Caco-2 (cell line): ENCODE results near the gene APOL1. TPM values are rescaled to one million over a fixed set of nuclear protein-coding genes. Genes with fewer than 3 reads are reported as not detected.

Source experiments
- BruUV-seq: library from RNA; stranded (reverse); fragments of 400-500 nt; replicated peaks from 2 replicates; lab custom pipeline; 2021; lab: Mats Ljungman, UMichigan
- CTCF ChIA-PET: fragments of 300-600 bp; sonication (Branson Sonifier 250); formaldehyde crosslinking; loops from one replicate; lab custom pipeline; 2022; ENCODE audit warnings: antibody characterized with exemption; lab: Charles Lee
- POLR2A ChIA-PET: fragments of 300-600 bp; sonication (Branson Sonifier 250); formaldehyde crosslinking; loops from one replicate; lab custom pipeline; 2022; ENCODE audit warnings: antibody characterized with exemption; lab: Charles Lee
- DNase-seq, 2 experiments: peaks; one replicate each; pipeline versions ENCODE4 v3.0.0 to v3.0.0-alpha.2; 2020 to 2022
- H3K27me3 ChIP-seq: replicated peaks from 2 replicates; pipeline ENCODE4 v1.6.0; 2011; ENCODE audit warnings: low read length; ENCODE audit not compliant: control insufficient read depth, insufficient read depth
- H3K36me3 ChIP-seq: 2 replicates; pipeline ENCODE4 v1.5.1; 2011; ENCODE audit warnings: low read length; ENCODE audit not compliant: control insufficient read depth, insufficient read depth
- H3K4me1 ChIP-seq: fragments of 250-450 bp; sonication (Bioruptor Pico); 2 replicates; pipeline ENCODE4 v1.5.1; 2020; ENCODE audit warnings: mild to moderate bottlenecking
- H3K4me3 ChIP-seq: 2 replicates; pipeline ENCODE4 v1.5.1; 2011; ENCODE audit warnings: low read depth, mild to moderate bottlenecking, control low read depth, low read length
- H3K9me3 ChIP-seq: fragments of 250-450 bp; sonication (Bioruptor Pico); 2 replicates; pipeline ENCODE4 v1.5.1; 2020; ENCODE audit warnings: mild to moderate bottlenecking, moderate library complexity
- H3K27ac Mint-ChIP-seq: one replicate; pipeline ENCODE4 v1.8.0; 2022; ENCODE audit warnings: mixed read lengths; ENCODE audit not compliant: unreplicated experiment
- H3K27me3 Mint-ChIP-seq: one replicate; pipeline ENCODE4 v1.8.0; 2022; ENCODE audit warnings: mixed read lengths; ENCODE audit not compliant: insufficient read depth, unreplicated experiment
- H3K36me3 Mint-ChIP-seq: one replicate; pipeline ENCODE4 v1.8.0; 2022; ENCODE audit warnings: mild to moderate bottlenecking, mixed read lengths; ENCODE audit not compliant: insufficient read depth, unreplicated experiment
- H3K4me1 Mint-ChIP-seq: one replicate; pipeline ENCODE4 v1.8.0; 2022; ENCODE audit warnings: low read depth, mixed read lengths; ENCODE audit not compliant: unreplicated experiment
- H3K4me3 Mint-ChIP-seq: one replicate; pipeline ENCODE4 v1.8.0; 2022; ENCODE audit warnings: mild to moderate bottlenecking, moderate library complexity, mixed read lengths; ENCODE audit not compliant: unreplicated experiment
- H3K9me3 Mint-ChIP-seq: one replicate; pipeline ENCODE4 v1.8.0; 2022; ENCODE audit warnings: mixed read lengths; ENCODE audit not compliant: unreplicated experiment
- intact Hi-C: fragments of 100-400 bp; cut with micrococcal nuclease; formaldehyde crosslinking; loops from one replicate; pipeline ENCODE4 v1.10.0; 2022; ENCODE audit not compliant: unreplicated experiment
- total RNA-seq: library from RNA; stranded (reverse); gene quantifications from 2 replicates; pipeline ENCODE4 v1.2.3, GENCODE V29; 2022
- TF ChIP-seq, protein P1 (sequence below), 2 experiments: fragments of 200-600 bp in 1 of 2; IDR thresholded peaks; 1 replicate in 1 of 2; 2 replicates in 1 of 2; pipeline versions ENCODE4 v1.5.1 to v1.8.0; 2011 to 2022; ENCODE audit warnings: antibody characterized with exemption in 1 of 2, control low read depth in 1 of 2, inconsistent platforms in 1 of 2, low read depth in 1 of 2, low read length in 1 of 2, mild to moderate bottlenecking in 1 of 2, moderate library complexity in 1 of 2; ENCODE audit not compliant: insufficient read depth in 1 of 2, severe bottlenecking in 1 of 2, unreplicated experiment in 1 of 2

The APOL1 gene
- total RNA-seq, 1 experiment from 2014 or later = 0.39 TPM

DNA sequence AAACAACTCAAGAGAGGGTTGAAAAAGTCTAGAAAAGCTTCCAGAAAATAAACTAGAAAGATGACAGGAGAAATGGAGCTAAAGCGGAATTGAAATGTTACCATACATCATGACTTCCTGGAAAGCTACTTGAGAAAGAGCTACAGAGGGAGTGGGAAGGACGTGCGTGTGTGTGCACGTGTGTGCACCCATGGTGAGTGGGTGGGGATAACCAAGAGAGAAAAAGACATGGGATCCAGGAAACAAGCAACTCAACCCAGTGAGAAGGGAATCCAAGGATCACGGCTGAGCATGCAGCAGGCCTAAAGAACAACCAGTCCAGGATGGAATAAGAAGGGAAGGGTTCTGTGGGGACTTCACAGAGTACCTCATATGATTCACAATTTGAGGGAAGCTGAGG, 21.6 kb downstream of the APOL1 start:
- Histone ChIP-seq H3K9me3 (no peaks in the 10 kb centered on the region), H3K36me3 (no peaks in the 10 kb centered on the region), H3K4me3 (no peak overlapping the region), H3K27me3 (no peaks in the 10 kb centered on the region), H3K4me1 (peaks cover 7% of the 10 kb centered on the region)
- no TSS peak for BruUV-seq
- no peak overlapping the region for H3K4me3 Mint-ChIP-seq
- H3K36me3 Mint-ChIP-seq = peaks cover 55% of the 10 kb centered on the region
- CTCF ChIA-PET = no interaction called here
- H3K27ac Mint-ChIP-seq = no peak overlapping the region
- H3K27me3 Mint-ChIP-seq = no peaks in the 10 kb centered on the region
- peaks cover 1% of the 10 kb centered on the region for H3K9me3 Mint-ChIP-seq
- POLR2A ChIA-PET = no interaction called here
- DNase-seq = no peak
- peaks cover 16% of the 10 kb centered on the region for H3K4me1 Mint-ChIP-seq
- TF ChIP-seq, protein P1, sequence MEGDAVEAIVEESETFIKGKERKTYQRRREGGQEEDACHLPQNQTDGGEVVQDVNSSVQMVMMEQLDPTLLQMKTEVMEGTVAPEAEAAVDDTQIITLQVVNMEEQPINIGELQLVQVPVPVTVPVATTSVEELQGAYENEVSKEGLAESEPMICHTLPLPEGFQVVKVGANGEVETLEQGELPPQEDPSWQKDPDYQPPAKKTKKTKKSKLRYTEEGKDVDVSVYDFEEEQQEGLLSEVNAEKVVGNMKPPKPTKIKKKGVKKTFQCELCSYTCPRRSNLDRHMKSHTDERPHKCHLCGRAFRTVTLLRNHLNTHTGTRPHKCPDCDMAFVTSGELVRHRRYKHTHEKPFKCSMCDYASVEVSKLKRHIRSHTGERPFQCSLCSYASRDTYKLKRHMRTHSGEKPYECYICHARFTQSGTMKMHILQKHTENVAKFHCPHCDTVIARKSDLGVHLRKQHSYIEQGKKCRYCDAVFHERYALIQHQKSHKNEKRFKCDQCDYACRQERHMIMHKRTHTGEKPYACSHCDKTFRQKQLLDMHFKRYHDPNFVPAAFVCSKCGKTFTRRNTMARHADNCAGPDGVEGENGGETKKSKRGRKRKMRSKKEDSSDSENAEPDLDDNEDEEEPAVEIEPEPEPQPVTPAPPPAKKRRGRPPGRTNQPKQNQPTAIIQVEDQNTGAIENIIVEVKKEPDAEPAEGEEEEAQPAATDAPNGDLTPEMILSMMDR (IDR thresholded peaks at IDR 0.05; ENCODE audit: insufficient read depth in 1 of 2, low read depth in 1 of 2, low read length in 1 of 2, severe bottlenecking in 1 of 2, unreplicated experiment in 1 of 2) = no peak
- intact Hi-C loops = loop anchor here (10.0 kb wide), 1 partner anchor 50 kb away; no protein-coding TSS in a partner anchor

DNA sequence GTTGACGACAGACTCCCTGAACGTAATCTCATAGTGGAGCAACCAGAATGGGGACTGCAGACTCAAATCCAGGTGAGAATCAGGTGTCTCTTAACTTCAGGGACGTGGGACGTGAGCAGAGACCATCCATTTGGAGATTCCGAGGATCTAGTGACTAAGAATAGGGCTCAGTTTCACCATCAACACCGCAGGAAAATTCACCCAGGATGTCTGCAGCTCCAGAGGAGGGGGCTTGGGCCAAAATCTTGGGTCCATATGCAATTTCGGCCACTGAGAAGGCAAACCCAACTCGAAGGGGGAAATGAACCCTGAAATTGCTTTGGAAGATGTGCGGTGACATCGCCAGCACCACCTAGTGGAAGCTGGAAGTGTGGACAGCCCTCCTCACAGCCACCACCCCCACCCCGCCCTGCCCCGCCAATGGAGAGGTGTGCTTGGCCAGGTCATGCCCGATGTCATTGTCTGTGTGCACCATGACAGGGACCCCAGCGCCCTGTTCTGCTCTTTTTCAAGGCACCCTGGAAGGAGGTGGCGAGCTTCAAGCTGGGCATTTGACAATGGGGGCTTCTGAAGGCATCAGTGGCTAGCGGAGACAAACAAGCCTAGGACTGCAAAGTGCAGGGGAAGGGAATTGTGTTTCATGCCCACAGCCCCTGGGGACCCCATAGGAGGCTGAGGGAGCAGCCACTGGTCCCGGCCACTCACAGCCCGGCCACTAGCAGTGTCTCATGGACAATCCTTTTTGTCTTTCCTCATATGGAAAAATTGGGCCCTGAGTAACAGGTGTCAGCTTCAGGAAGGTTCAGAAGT, 24.8 kb downstream of the APOL1 start:
- Mint-ChIP-seq H3K9me3 (no peaks in the 10 kb centered on the region), H3K27me3 (no peaks in the 10 kb centered on the region), H3K36me3 (peaks cover 72% of the 10 kb centered on the region), H3K27ac (peak overlapping the region; percentile 51), H3K4me3 (peak overlapping the region; percentile 29), H3K4me1 (peaks cover 6% of the 10 kb centered on the region)
- CTCF ChIA-PET = interaction anchor here (0.8 to 1.1 kb wide), 4 partner anchors 9 to 39 kb away, joined by 3 to 4 read pairs (median 4); partner anchors contain the start of gene APOL2
- Histone ChIP-seq H3K9me3 (no peaks in the 10 kb centered on the region), H3K36me3 (no peaks in the 10 kb centered on the region), H3K4me3 (no peak overlapping the region), H3K27me3 (no peaks in the 10 kb centered on the region), H3K4me1 (no peaks in the 10 kb centered on the region)
- BruUV-seq = no TSS peak
- TF ChIP-seq, protein P1 (IDR thresholded peaks at IDR 0.05; ENCODE audit: insufficient read depth in 1 of 2, low read depth in 1 of 2, low read length in 1 of 2, severe bottlenecking in 1 of 2, unreplicated experiment in 1 of 2) = peak; percentile 73 to 76
- POLR2A ChIA-PET = no interaction called here
- DNase-seq = peak; percentile 60 to 64
- intact Hi-C loops = loop anchor here (5.0 to 10.0 kb wide), 2 partner anchors 53 to 80 kb away; no protein-coding TSS in a partner anchor

DNA sequence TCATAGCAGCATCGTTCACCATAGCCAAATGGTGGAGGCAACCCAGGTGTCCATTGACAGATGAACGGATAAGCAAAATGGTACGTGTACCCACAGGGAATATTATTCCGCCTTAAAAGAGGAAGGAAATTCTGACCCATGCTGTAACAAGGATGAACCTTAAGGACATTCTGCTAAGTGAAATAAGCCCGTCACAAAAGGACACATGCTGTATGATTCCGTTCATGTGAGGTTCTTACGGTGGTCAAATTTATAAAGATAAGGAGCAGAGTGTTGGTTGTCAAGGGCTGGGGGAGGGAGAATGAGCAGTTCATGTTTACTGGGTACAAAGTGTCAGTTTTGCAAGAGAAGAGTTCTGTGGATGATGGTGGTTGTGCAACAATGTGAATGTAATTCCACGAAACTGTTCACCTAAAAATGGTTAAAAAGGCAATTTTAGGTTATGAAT, 26.3 kb downstream of the APOL1 start:
- TF ChIP-seq, protein P1 (IDR thresholded peaks at IDR 0.05; ENCODE audit: insufficient read depth in 1 of 2, low read depth in 1 of 2, low read length in 1 of 2, severe bottlenecking in 1 of 2, unreplicated experiment in 1 of 2) = no peak
- peak in 1 of 2 experiments; percentile 33 for DNase-seq
- Histone ChIP-seq H3K36me3 (peaks cover 3% of the 10 kb centered on the region), H3K4me1 (no peaks in the 10 kb centered on the region), H3K9me3 (no peaks in the 10 kb centered on the region), H3K4me3 (no peak overlapping the region), H3K27me3 (no peaks in the 10 kb centered on the region)
- CTCF ChIA-PET = no interaction called here
- Mint-ChIP-seq H3K9me3 (no peaks in the 10 kb centered on the region), H3K27me3 (no peaks in the 10 kb centered on the region), H3K27ac (no peak overlapping the region), H3K36me3 (peaks cover 82% of the 10 kb centered on the region), H3K4me1 (peaks cover 6% of the 10 kb centered on the region), H3K4me3 (no peak overlapping the region)
- POLR2A ChIA-PET = no interaction called here
- intact Hi-C loops = loop anchor here (5.0 to 10.0 kb wide), 2 partner anchors 54 to 82 kb away; no protein-coding TSS in a partner anchor
- BruUV-seq = no TSS peak
